Activated B cell treated with CpG ODN at 0.5 μM for 24 hours (primary cell): ENCODE data around the gene KERA. TPM values are rescaled to one million over a fixed set of nuclear protein-coding genes. Genes with fewer than 3 reads are reported as not detected.

ENCODE experiments used
- ATAC-seq: fragments of 200-7000 bp; cut with Tn5 transposase; one replicate; pipeline ENCODE4 v1.10.0; 2021; ENCODE audit warnings: low read depth, mild to moderate bottlenecking, moderate library complexity
- CTCF ChIA-PET: fragments of 350-600 bp; sonication (Branson Sonifier 250); formaldehyde crosslinking; loops from one replicate; lab custom pipeline; 2021; ENCODE audit warnings: antibody characterized with exemption; lab: Charles Lee
- POLR2A ChIA-PET: fragments of 350-600 bp; sonication (Branson Sonifier 250); formaldehyde crosslinking; loops from one replicate; lab custom pipeline; 2021; ENCODE audit warnings: antibody characterized with exemption; lab: Charles Lee
- DNase-seq: peaks from one replicate; pipeline ENCODE4 v3.0.0; 2022
- H3K27ac Mint-ChIP-seq: one replicate; pipeline ENCODE4 v1.8.0; 2020; ENCODE audit warnings: mixed read lengths
- H3K27me3 Mint-ChIP-seq: one replicate; pipeline ENCODE4 v1.8.0; 2021; ENCODE audit warnings: mixed read lengths
- H3K36me3 Mint-ChIP-seq: one replicate; pipeline ENCODE4 v1.8.0; 2021; ENCODE audit warnings: low read depth, mixed read lengths
- H3K4me1 Mint-ChIP-seq: one replicate; pipeline ENCODE4 v1.8.0; 2021; ENCODE audit warnings: mixed read lengths
- H3K4me3 Mint-ChIP-seq: one replicate; pipeline ENCODE4 v1.8.0; 2020; ENCODE audit warnings: mild to moderate bottlenecking, mixed read lengths
- H3K9me3 Mint-ChIP-seq: one replicate; pipeline ENCODE4 v1.8.0; 2020; ENCODE audit warnings: mixed read lengths
- intact Hi-C: fragments of 100-400 bp; cut with micrococcal nuclease; formaldehyde crosslinking; loops from one replicate; pipeline ENCODE4 v1.15.1; 2024
- total RNA-seq: library from RNA; stranded (reverse); gene quantifications from 2 replicates; pipeline ENCODE4 v1.2.3, GENCODE V29; 2022
- TF ChIP-seq, protein P1 (sequence below): fragments of 200-600 bp; IDR thresholded peaks from one replicate; pipeline ENCODE4 v1.8.0; 2022; ENCODE audit warnings: antibody characterized with exemption, mild to moderate bottlenecking

Gene KERA
- total RNA-seq, 1 donor from 2014 or later, result not detected

DNA sequence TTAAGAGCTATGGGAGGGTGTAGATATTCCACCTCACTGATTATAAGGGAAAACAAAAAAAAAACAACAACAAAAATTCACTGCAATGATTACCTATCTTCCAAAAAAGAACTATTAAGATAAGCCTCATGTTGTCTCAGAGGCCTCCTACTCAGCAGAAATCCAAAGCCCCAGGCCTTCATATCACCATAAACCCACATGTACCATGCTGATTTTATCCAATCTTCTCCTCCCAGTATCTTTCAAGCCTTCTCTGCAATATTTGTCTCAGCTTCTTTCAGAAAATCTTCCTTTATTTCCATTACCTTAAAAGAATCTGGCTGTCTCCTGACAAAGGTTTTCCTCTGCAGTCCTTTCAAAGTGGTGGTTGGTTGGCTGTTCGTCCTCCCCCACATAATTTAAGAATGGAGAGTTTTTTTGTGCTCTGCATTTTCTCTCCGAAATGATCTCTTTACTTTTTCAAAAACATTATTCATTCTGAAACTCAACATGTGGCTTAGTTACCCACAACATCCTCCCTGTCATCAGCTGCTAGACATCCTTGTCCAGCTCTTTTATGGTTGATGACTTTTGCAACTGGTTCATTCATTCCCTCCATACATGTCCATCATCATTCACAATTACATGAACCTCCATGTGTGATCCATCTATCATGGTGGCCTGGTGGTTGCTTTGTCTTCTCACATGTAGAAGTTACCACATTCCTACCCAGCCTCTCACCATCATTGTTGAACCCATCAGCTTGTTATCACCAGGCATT, 50.1 kb downstream of the KERA start:
- intact Hi-C loops, result no loop called here
- H3K27ac Mint-ChIP-seq, result no peak overlapping the region
- H3K4me3 Mint-ChIP-seq, result no peak overlapping the region
- H3K27me3 Mint-ChIP-seq, result peaks cover 5% of the 10 kb centered on the region
- ChIA-PET POLR2A (no interaction called here), CTCF (no interaction called here)
- H3K9me3 Mint-ChIP-seq, result no peaks in the 10 kb centered on the region
- H3K4me1 Mint-ChIP-seq, result no peaks in the 10 kb centered on the region
- ATAC-seq (no peak), DNase-seq (no peak)
- H3K36me3 Mint-ChIP-seq, result no peaks in the 10 kb centered on the region
- TF ChIP-seq, protein P1, sequence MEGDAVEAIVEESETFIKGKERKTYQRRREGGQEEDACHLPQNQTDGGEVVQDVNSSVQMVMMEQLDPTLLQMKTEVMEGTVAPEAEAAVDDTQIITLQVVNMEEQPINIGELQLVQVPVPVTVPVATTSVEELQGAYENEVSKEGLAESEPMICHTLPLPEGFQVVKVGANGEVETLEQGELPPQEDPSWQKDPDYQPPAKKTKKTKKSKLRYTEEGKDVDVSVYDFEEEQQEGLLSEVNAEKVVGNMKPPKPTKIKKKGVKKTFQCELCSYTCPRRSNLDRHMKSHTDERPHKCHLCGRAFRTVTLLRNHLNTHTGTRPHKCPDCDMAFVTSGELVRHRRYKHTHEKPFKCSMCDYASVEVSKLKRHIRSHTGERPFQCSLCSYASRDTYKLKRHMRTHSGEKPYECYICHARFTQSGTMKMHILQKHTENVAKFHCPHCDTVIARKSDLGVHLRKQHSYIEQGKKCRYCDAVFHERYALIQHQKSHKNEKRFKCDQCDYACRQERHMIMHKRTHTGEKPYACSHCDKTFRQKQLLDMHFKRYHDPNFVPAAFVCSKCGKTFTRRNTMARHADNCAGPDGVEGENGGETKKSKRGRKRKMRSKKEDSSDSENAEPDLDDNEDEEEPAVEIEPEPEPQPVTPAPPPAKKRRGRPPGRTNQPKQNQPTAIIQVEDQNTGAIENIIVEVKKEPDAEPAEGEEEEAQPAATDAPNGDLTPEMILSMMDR, result no peak

DNA sequence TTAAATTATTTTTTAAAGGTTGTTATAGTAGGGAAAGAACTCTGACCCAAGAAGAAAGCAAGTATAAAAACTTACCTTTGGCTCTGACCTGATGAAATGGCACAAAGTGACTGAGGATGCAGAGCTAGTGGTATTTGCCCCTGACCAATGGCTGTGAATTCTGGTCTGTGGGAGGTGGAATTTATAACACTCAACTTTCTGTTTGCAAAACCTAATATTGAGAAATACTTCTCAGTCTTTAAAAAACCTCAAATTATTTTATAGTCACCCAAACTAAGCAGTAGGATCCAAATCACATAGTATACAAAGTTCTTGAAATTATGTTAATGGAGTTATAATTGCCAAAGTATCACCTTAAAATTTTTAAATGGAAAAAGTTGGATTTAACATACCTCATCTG, 53.0 kb downstream of the KERA start, which contains the start of gene EPYC:
Gene EPYC (minus strand): TSS at position 101 of the 400 bp plus-strand sequence. CDS start 2,407 bp downstream, outside the sequence.
- TF ChIP-seq, protein P1, result no peak
- no peaks in the 10 kb centered on the region for H3K27me3 Mint-ChIP-seq
- intact Hi-C loops, result no loop called here
- ATAC-seq (no peak), DNase-seq (no peak)
- no peak within 1 kb of the TSS for H3K4me3 Mint-ChIP-seq
- H3K4me1 Mint-ChIP-seq, result no peaks in the 10 kb centered on the region
- no peaks in the 10 kb centered on the region for H3K9me3 Mint-ChIP-seq
- CTCF ChIA-PET, result no interaction called here
- POLR2A ChIA-PET, result no interaction called here
- H3K27ac Mint-ChIP-seq, result no peak within 1 kb of the TSS
- no peaks in the 10 kb centered on the region for H3K36me3 Mint-ChIP-seq

DNA sequence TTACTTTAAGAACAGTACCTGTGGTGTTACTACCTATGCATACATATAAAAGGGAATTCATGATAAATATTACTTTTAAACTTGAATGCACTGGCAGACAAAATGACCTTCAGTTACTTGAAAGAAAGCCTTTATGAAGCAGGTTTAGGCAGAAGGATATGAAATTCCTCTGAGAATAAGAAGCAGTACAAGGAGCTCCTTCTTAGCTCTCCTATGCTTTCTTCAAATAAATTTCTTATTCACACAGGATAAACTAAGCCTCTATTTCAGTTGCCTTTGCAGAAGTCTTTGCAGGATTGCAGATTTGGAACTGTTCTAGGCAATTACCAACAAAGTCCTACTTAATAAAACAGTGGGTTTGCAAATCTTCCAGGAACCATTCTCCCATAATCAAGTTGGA, 54.1 kb downstream of the KERA start:
- POLR2A ChIA-PET, result no interaction called here

DNA sequence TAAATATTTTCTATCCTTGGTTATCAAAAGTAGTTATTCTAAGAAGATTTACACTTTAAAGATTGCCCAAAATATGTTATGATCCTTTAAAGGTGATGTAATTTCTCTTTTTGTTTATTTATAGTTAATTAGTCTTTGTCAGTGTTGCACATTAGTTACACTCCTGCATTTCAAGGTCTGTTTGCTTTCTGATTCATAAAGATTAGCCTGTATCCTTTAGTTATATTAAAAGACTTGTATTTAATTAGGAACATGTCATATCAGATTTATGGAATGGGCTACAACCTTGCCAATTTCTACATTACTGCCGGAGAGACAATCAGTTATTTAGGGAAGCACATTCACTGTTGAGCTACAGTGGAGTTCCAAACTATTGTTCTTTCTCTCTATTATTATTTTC, 56.5 kb downstream of the KERA start:
- Mint-ChIP-seq H3K36me3 (no peaks in the 10 kb centered on the region), H3K4me1 (no peaks in the 10 kb centered on the region), H3K9me3 (no peaks in the 10 kb centered on the region), H3K27ac (no peak overlapping the region), H3K4me3 (no peak overlapping the region), H3K27me3 (no peaks in the 10 kb centered on the region)
- ChIA-PET POLR2A (no interaction called here), CTCF (no interaction called here)
- DNase-seq, result no peak
- ATAC-seq, result no peak
- intact Hi-C loops, result no loop called here
- TF ChIP-seq, protein P1, result no peak

More for the DNA sequence above, 54.1 kb downstream of the KERA start:
- DNase-seq (no peak), ATAC-seq (no peak)
- Mint-ChIP-seq H3K4me1 (no peaks in the 10 kb centered on the region), H3K36me3 (no peaks in the 10 kb centered on the region), H3K27me3 (no peaks in the 10 kb centered on the region), H3K9me3 (no peaks in the 10 kb centered on the region), H3K4me3 (no peak overlapping the region), H3K27ac (no peak overlapping the region)
- TF ChIP-seq, protein P1, result no peak
- CTCF ChIA-PET, result no interaction called here
- intact Hi-C loops, result no loop called here

Other genes starting within 250 kb of the KERA start
- gene CCER1, start 102.8 kb downstream of the KERA start, total RNA-seq, result not detected in 2 replicates
- gene EPYC, start 53.1 kb downstream of the KERA start, total RNA-seq, result not detected in 2 replicates
- gene LUM, start 53.5 kb upstream of the KERA start, total RNA-seq, result not detected in 2 replicates
- gene DCN, start 124.8 kb upstream of the KERA start, total RNA-seq, result not detected in 2 replicates